ENCODE results near the gene CERK. TPM values are rescaled to one million over a fixed set of nuclear protein-coding genes. Genes with fewer than 3 reads are reported as not detected.

CERK gene
- total RNA-seq, 1 experiment from 2014 or later: 45.6 TPM

DNA sequence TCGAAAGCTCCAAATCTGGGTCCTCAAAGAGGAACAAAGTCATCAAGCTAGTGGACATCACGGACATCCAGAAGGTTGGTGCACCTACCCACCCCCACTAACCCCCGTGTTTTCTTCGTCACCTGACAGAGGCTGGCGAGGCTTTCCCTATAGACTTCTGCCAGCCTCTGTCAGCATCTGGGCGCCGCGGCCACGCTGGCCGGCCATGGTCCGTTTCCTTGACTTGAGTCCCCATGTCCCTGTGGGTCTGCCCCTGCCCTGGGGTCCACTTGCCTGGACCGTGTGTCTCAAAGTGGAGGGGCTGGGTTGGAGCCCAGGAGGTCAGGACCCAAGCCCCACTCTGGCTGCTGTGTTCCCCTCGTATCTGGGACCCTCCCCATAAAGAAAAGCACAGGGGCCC, 62.6 kb downstream of the CERK start (continued):
- TF ChIP-seq, protein P1, sequence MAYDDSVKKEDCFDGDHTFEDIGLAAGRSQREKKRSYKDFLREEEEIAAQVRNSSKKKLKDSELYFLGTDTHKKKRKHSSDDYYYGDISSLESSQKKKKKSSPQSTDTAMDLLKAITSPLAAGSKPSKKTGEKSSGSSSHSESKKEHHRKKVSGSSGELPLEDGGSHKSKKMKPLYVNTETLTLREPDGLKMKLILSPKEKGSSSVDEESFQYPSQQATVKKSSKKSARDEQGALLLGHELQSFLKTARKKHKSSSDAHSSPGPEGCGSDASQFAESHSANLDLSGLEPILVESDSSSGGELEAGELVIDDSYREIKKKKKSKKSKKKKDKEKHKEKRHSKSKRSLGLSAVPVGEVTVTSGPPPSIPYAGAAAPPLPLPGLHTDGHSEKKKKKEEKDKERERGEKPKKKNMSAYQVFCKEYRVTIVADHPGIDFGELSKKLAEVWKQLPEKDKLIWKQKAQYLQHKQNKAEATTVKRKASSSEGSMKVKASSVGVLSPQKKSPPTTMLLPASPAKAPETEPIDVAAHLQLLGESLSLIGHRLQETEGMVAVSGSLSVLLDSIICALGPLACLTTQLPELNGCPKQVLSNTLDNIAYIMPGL (CRISPR knock-in tag; IDR thresholded peaks at IDR 0.05): no peak

DNA sequence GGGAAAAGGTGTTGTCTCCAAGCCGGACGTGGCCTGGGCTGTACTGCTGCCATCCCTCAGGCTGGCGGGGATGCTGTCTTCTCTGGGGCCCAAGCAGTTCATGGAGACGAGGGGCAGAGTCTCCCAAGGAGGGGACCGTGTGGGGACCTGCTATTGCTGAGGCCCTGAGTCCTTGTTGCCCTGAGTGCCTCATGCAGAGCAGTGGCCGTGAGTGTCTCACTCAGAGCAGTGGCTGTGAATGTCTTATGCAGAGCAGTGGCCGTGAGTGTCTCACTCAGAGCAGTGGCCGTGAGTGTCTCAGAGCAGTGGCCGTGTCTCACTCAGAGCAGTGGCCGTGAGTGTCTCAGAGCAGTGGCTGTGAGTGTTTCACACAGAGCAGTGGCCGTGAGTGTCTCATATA, 63.1 kb downstream of the CERK start:
- H3K4me3 Mint-ChIP-seq: no peak overlapping the region
- DNase-seq (ENCODE audit: low spot score) (no peak), ATAC-seq (no peak)
- POLR2A ChIA-PET: no interaction called here
- no peaks in the 10 kb centered on the region for H3K27me3 Mint-ChIP-seq (ENCODE audit: low read depth)
- CTCF ChIA-PET: no interaction called here
- no peaks in the 10 kb centered on the region for H3K9me3 Mint-ChIP-seq
- TF ChIP-seq TCF7 (CRISPR knock-in tag; IDR thresholded peaks at IDR 0.05; ENCODE audit: low read depth) (no peak), ZNF396 (CRISPR knock-in tag; IDR thresholded peaks at IDR 0.05; ENCODE audit: borderline replicate concordance) (no peak), JUN (CRISPR knock-in tag; IDR thresholded peaks at IDR 0.05) (no peak)
- TF ChIP-seq, protein P2, sequence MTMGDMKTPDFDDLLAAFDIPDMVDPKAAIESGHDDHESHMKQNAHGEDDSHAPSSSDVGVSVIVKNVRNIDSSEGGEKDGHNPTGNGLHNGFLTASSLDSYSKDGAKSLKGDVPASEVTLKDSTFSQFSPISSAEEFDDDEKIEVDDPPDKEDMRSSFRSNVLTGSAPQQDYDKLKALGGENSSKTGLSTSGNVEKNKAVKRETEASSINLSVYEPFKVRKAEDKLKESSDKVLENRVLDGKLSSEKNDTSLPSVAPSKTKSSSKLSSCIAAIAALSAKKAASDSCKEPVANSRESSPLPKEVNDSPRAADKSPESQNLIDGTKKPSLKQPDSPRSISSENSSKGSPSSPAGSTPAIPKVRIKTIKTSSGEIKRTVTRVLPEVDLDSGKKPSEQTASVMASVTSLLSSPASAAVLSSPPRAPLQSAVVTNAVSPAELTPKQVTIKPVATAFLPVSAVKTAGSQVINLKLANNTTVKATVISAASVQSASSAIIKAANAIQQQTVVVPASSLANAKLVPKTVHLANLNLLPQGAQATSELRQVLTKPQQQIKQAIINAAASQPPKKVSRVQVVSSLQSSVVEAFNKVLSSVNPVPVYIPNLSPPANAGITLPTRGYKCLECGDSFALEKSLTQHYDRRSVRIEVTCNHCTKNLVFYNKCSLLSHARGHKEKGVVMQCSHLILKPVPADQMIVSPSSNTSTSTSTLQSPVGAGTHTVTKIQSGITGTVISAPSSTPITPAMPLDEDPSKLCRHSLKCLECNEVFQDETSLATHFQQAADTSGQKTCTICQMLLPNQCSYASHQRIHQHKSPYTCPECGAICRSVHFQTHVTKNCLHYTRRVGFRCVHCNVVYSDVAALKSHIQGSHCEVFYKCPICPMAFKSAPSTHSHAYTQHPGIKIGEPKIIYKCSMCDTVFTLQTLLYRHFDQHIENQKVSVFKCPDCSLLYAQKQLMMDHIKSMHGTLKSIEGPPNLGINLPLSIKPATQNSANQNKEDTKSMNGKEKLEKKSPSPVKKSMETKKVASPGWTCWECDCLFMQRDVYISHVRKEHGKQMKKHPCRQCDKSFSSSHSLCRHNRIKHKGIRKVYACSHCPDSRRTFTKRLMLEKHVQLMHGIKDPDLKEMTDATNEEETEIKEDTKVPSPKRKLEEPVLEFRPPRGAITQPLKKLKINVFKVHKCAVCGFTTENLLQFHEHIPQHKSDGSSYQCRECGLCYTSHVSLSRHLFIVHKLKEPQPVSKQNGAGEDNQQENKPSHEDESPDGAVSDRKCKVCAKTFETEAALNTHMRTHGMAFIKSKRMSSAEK (CRISPR knock-in tag; IDR thresholded peaks at IDR 0.05; ENCODE audit: borderline replicate concordance): no peak
- TF ChIP-seq, protein P3, sequence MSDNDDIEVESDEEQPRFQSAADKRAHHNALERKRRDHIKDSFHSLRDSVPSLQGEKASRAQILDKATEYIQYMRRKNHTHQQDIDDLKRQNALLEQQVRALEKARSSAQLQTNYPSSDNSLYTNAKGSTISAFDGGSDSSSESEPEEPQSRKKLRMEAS (CRISPR knock-in tag; IDR thresholded peaks at IDR 0.05): no peak
- no peaks in the 10 kb centered on the region for H3K4me1 Mint-ChIP-seq
- no peak overlapping the region for H3K27ac Mint-ChIP-seq
- H3K36me3 Mint-ChIP-seq: no peaks in the 10 kb centered on the region

DNA sequence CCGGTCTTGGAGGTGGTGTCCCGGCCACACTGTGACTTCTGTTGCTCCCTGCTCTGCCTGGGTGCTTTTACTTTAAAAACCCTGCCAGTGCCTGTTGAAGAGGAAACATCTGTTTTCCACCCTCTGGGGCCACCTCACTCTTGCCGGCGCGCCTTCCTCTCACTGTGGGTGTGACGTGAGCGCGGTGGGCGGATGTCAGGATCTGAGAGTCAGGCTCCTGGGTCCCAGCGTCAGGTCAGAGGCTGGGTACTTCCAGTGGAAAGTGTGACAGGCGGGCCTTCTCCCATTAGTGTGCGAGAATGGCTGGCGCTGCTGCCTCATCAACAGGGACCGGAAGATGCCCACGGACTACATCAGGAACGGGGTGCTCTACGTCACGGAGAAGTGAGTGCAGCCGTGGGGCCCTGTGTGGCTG, 63.7 kb downstream of the CERK start:
- DNase-seq (ENCODE audit: low spot score): no peak
- ChIA-PET POLR2A (no interaction called here), CTCF (no interaction called here)
- TF ChIP-seq, protein P4, sequence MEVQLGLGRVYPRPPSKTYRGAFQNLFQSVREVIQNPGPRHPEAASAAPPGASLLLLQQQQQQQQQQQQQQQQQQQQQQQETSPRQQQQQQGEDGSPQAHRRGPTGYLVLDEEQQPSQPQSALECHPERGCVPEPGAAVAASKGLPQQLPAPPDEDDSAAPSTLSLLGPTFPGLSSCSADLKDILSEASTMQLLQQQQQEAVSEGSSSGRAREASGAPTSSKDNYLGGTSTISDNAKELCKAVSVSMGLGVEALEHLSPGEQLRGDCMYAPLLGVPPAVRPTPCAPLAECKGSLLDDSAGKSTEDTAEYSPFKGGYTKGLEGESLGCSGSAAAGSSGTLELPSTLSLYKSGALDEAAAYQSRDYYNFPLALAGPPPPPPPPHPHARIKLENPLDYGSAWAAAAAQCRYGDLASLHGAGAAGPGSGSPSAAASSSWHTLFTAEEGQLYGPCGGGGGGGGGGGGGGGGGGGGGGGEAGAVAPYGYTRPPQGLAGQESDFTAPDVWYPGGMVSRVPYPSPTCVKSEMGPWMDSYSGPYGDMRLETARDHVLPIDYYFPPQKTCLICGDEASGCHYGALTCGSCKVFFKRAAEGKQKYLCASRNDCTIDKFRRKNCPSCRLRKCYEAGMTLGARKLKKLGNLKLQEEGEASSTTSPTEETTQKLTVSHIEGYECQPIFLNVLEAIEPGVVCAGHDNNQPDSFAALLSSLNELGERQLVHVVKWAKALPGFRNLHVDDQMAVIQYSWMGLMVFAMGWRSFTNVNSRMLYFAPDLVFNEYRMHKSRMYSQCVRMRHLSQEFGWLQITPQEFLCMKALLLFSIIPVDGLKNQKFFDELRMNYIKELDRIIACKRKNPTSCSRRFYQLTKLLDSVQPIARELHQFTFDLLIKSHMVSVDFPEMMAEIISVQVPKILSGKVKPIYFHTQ (CRISPR knock-in tag; IDR thresholded peaks at IDR 0.05): no peak
- TF ChIP-seq, protein P5, sequence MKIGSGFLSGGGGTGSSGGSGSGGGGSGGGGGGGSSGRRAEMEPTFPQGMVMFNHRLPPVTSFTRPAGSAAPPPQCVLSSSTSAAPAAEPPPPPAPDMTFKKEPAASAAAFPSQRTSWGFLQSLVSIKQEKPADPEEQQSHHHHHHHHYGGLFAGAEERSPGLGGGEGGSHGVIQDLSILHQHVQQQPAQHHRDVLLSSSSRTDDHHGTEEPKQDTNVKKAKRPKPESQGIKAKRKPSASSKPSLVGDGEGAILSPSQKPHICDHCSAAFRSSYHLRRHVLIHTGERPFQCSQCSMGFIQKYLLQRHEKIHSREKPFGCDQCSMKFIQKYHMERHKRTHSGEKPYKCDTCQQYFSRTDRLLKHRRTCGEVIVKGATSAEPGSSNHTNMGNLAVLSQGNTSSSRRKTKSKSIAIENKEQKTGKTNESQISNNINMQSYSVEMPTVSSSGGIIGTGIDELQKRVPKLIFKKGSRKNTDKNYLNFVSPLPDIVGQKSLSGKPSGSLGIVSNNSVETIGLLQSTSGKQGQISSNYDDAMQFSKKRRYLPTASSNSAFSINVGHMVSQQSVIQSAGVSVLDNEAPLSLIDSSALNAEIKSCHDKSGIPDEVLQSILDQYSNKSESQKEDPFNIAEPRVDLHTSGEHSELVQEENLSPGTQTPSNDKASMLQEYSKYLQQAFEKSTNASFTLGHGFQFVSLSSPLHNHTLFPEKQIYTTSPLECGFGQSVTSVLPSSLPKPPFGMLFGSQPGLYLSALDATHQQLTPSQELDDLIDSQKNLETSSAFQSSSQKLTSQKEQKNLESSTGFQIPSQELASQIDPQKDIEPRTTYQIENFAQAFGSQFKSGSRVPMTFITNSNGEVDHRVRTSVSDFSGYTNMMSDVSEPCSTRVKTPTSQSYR (CRISPR knock-in tag; IDR thresholded peaks at IDR 0.05): no peak
- Mint-ChIP-seq H3K4me3 (no peak overlapping the region), H3K9me3 (no peaks in the 10 kb centered on the region), H3K27ac (no peak overlapping the region), H3K36me3 (no peaks in the 10 kb centered on the region), H3K4me1 (no peaks in the 10 kb centered on the region), H3K27me3 (ENCODE audit: low read depth) (no peaks in the 10 kb centered on the region)
- no peak for ATAC-seq

All from WTC11 (cell line).